Activated CD4-positive, alpha-beta T cell treated with anti-CD3 and anti-CD28 coated beads, Interleukin-2, amount 50 U/mL, for 1 hour (primary cell): ENCODE results near the gene SPI1.
A peak's percentile ranks its signal among the peaks of the same experiment; 100 is the strongest.

Experiments used
- DNase-seq: peaks from one replicate; pipeline ENCODE4 v3.0.0-alpha.2; 2020

The SPI1 gene

DNA sequence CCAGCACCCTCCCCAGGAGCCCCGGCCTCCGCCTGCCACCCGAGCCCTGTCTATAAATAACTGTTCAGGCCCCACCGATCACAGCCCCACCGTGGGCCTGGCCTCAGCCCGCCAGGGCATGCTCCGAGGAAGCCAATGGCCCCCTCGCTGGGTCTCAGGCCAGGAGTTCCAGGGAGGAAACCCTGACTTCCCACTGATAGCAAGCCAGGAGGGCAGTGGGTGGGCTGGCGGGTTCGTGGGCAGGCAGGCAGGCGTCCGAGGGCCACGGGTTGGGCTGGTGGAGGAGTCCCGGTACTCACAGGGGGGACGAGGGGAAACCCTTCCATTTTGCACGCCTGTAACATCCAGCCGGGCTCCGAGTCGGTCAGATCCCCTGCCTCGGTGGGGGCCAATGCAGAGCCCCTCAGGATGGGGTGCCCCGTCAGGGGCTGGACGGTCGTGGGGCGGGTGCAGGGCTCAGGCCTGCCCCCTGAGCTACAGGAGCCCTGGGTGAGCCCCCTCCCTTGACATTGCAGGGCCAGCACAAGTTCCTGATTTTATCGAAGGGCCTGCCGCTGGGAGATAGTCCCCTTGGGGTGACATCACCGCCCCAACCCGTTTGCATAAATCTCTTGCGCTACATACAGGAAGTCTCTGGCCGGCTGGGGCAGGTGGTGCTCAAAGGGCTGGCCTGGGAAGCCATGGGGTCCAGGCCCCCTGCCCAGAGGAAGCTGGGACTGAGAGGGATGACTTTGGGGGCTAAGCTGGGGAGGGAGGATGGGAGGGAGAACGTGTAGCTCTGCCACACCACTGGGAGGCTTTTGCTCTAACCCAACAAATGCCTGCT lies at the start of gene SPI1:
TSS of gene SPI1 (minus strand) at position 538 of the 826 bp plus-strand sequence. CDS start at position 344, 194 bp downstream.
- DNase-seq = no peak

- peak; percentile 99 for DNase-seq
Observed at GRCh38 chr11:47426062-47426956, 48.0 kb upstream of the SPI1 start, which contains the start of gene PSMC3. Gene PSMC3 (minus strand): TSS chr11:47426439. CDS start chr11:47426279, 160 bp downstream.

DNA sequence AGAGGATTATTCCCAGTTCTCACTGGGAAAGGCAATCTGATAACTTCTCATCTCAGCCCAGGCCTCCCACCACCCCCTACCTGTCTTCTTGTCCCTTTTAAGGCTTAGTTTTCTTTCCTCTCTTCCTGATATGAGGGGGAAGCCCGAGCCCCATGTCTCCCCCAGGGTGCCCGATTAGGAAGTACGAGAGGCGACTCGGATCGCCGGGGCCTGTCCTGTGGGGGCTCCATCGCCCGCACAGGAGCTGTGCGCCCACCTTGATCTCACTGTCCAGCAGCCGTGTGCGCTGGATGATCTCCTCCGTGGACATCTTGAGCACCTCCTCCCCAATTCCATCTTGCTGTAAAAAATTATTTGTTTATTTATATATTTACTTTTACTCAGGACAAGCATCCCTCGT lies 47.3 kb upstream of the SPI1 start:
- no peak for DNase-seq

DNA sequence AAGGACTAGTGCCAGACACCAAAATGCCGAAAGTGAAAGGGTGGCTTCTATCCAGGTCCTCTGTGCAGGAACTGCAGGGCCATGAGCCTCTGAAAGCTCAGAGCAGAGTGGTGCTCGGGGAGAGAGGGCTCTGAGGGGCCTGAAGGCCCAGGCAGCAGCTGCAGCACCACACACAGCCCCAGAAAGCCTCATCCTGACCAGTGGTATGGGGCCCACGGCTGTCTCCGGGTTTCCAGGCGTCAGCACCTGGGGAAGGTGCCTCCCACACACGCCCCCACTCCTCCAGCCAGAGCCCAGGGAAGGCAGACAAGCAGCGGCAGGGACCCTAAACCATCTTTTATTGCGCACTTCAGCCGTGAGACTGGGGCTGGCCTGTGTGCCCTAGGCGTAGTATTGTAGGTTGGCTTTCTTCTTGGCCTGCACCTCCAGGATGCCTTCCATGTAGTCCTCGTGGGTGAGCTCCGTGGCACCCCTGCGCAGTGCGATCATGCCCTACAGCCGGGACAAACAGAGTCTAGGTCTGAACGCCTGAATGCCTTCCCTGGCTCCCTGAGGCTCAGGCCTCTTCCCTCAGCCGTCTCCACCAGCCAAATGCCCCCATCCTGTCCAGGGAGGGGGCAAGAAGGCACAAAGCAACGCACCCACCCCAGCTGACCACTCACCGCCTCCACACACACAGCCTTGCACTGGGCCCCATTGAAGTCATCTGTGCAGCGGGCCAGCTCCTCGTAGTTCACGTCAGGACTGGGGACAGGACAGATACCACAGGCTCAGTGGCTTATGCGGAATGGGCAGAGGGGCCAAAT lies 40.3 kb upstream of the SPI1 start:
- no peak for DNase-seq

- no peak for DNase-seq
Observed at GRCh38 chr11:47417712-47418111, 39.4 kb upstream of the SPI1 start.

- DNase-seq = no peak
Observed at GRCh38 chr11:47415949-47416472, 37.7 kb upstream of the SPI1 start.

DNA sequence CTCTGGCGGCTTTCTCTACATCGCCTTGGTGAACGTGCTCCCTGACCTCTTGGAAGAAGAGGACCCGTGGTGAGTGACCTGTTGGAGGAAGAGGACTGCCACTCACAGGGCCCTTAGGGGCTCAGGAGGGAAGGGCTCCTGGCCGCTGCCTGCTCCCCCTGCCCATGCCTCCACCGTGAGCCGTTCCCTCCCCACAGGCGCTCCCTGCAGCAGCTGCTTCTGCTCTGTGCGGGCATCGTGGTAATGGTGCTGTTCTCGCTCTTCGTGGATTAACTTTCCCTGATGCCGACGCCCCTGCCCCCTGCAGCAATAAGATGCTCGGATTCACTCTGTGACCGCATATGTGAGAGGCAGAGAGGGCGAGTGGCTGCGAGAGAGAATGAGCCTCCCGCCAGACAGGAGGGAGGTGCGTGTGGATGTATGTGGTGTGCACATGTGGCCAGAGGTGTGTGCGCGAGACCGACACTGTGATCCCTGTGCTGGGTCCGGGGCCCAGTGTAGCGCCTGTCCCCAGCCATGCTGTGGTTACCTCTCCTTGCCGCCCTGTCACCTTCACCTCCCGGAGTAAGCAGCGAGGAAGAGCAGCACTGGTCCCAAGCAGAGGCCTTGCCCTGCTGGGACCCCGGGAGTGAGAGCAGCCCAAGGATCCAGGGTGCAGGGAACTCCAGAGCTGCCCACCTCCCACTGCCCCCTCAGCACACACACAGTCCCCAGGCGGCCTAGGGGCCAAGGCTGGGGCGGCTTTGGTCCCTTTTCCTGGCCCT lies 36.9 kb upstream of the SPI1 start:
- DNase-seq = no peak

DNA sequence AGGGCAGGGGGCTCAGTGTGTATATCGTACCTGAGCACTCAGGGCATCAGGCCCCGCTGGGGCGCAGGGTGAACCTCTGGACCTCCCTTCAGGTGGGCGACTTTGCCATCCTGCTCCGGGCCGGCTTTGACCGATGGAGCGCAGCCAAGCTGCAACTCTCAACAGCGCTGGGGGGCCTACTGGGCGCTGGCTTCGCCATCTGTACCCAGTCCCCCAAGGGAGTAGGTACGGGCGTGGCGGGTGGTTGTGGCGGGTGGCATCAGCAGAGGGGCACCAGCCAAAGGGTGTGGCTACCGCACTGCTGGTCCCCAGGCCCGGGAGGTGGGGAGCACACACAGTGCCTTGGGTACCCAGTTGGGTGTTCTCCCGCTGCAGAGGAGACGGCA lies 36.3 kb upstream of the SPI1 start:
- no peak for DNase-seq

DNA sequence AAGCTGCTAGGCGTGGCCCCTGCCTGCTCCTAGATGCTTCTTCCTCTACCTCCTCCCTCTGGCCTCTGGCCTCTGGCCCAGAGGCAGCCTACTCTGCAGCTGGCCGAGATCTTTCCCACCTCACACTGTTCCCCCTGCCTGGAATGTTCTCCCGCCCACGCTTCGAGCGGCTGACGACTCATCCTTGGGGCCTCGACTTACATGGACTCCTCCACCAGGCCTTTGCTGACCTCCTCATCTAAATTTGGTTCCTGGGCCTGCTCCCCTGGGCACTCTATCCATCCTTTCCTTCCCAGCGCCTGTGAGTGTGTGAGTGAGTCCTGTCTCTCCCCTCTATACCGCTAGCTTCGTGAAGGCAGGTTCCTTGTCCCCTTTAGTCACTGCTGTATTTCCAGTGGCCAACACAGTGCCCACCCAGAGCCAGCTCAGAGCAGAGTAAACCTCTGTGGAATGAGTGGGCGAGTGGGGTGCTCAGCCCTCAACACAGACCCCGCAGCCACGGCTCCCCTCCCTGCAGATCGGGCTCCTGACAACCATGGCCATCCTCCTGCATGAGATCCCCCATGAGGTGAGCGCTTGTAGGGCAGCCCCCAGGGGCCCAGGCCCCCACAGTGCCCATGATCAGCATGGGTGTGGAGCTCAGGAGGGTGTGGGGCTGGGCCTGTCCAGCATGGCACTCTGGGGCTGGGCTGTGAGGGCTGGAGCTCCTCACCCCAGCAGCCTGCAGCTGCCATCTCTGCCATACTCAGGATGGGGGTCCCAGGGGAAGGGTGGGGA lies 35.7 kb upstream of the SPI1 start:
- no peak for DNase-seq

DNA sequence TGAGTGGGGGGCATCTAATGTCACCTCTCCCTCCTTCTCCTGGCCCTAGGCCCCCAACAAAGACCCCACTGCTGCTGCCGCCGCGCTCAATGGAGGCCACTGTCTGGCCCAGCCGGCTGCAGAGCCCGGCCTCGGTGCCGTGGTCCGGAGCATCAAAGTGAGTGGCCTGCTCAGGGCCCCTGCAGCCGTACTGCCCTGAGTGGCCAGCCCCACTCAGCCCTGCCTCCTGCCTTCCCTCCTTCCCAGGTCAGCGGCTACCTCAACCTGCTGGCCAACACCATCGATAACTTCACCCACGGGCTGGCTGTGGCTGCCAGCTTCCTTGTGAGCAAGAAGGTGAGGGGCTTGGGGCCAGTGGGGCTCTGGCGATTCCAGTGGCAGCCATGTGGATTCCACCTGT lies 35.0 kb upstream of the SPI1 start:
- DNase-seq = no peak

DNA sequence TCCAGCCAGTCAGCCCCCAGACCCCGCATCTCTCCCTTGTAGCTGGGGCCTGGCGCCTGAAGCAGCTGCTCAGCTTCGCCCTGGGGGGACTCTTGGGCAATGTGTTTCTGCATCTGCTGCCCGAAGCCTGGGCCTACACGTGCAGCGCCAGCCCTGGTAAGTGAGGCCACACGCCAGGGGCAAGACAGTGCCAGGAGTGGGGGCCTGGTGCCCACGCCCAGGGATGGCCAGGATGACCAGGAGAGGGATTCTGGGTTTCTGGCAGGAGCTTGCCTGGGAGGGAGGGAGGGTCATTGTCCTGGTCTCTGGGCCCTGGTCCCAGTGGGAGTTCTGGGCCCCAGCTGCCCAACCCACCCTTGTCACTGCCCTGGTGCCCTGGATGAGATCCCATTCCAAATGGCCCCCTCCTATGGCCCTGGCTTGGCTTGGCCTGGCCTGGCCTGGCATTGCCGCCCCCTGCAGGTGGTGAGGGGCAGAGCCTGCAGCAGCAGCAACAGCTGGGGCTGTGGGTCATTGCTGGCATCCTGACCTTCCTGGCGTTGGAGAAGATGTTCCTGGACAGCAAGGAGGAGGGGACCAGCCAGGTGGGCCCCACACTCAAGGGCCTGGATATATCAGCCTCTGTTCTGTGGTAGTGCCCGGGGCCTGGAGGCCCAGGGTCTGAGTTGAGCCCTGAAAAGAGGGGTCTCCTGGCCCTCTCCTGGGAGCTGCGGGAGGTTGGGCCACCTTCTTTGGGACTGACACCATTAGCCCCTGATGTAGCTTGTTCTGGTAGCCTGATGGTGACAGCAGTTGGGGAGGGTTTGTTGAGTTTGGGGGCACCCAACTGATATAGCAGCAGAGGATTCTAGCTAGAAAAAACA lies 33.8 kb upstream of the SPI1 start:
- DNase-seq = peak; percentile 55

DNA sequence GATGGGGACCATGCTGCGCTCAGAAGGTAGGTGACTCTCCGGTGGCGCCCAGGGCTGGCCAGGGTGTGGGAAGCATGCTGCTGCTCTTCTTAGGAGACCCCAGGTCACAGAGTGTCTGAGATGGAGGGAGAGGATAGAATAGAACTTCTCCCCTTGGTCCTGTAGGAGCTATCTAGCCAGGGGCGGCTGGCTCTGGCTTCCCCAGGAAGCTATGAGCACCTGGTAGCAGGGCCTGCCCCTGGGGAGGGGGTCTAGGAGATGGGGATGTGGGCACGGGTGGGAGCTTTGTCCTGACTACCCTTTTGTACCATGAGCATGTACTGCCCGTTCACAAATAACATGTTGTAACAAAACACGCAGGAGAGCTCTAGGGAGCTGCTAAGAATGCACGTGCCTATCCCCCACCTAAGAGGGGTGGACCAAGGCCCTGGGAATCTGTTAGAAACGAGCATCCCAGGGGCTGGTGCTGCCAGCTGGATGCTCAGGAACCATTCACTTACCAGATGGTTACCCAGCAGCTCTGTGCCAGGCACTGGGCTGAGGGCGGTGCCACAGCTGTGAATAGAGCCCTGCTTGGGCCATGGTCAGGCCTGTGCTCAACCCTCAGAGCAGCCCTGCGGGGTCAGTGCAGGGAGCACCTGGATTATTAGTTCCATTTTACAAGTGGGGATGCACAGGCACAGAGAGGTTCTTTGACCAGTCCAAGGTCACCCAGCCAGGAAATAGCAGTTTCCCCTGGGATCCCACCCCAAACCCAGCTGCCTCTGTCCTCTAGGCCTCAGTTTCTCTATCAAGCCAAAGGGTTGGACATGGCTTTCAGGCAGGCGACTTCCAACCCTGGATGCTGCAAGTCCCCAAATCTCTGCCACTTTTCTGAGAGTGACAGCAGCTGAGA lies 32.3 kb upstream of the SPI1 start:
- DNase-seq = no peak

- no peak for DNase-seq
Observed at GRCh38 chr11:47409440-47410369, 31.4 kb upstream of the SPI1 start.

- DNase-seq = no peak
Observed at GRCh38 chr11:47408598-47409439, 30.5 kb upstream of the SPI1 start.

DNA sequence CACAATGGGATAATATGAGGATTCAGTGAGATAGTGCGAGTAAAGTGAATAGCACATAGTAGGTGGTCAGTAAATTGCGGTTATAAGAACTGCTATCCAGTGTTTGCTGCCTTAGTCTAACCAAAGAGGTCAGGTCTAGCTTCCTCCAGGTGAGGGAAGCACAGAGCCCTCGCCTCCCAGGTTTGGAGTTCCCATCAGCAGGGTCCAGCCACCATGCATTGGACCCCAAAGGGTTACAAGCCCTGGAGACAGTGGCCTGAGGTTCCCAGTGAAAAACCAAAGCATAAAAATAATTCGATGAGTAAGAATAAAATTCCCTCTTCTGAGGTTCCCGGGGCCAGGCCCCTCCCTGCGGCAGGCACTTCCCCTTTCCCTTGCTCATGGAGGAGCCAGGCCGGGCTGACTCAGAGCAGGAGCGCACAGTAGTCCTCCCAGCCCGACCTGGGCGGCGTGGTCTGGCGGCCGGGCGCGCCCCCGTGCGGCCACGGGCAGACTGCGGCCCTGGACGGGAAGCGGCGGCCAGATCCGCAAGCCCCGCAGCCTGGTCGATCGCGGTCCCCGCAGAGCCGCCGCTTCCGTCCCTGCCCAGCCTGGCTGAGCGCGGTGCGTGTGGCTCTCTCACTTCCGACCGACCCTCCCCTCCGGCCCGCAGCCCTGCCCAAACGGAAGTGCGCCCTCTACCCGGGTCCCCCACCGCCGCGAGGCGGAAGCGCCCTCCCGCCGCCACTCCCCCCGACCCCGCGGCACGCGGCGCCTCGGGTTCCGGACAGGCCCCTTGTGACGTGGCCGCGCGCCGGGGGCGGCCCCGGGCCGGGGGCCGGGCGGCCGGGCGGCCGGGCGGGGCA lies 29.6 kb upstream of the SPI1 start, which contains the start of gene SLC39A13:
TSS of gene SLC39A13 (plus strand) at position 845 of the 845 bp plus-strand sequence. CDS start 1,505 bp downstream, outside the sequence.
- peak; percentile 88 for DNase-seq
